Measurements from ENCODE around the gene CD200R1L. TPM values are rescaled to one million over a fixed set of nuclear protein-coding genes. Genes with fewer than 3 reads are reported as not detected.

CD200R1L gene
- total RNA-seq, 1 experiment from 2014 or later: not detected

DNA sequence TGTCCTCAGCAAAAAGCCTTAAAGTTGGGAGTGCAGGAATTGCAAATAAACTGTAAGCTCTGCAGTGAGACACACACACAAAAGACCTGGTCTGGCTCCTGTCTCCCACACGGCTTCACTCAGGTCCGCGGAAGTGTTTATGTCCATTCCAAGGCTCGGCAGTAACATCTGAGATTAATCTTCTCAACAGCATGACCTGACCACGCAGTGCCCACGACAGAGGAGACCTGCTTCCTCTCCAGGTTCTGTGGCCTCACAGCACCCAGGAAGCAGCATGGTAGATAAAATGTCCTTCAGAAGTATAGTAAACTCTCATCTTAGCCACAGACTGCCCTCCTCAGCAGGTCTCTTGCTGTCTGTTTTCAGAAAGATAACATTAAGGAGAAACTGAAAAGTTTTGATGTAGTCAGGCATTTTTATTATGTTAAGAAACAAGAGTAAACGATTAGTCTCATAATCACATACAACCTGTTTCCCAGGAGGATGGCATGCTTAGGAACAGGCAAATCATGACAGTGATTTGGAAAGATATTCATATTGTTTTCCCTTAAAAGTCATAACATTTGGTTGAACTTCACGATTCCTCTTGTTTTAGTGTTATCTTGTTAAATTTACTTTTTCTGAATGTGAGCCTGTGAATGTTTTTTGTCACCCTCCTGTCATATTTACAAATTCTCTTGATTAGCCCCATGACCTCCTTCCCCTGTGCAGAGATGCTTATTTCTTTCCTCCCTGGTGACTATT, 34.6 kb downstream of the CD200R1L start:
- ATAC-seq: no peak
- Histone ChIP-seq H3K4me3 (ENCODE audit: low read depth in 2 of 2, low read length in 2 of 2) (no peak overlapping the region), H3K27ac (ENCODE audit: low read length) (no peak overlapping the region), H3K27me3 (ENCODE audit: control insufficient read depth, insufficient read depth, low read length) (no peaks in the 10 kb centered on the region), H3K9me3 (ENCODE audit: control insufficient read depth, insufficient read depth, low read depth, low read length) (no peaks in the 10 kb centered on the region), H3K36me3 (ENCODE audit: control insufficient read depth, insufficient read depth, low read length) (no peaks in the 10 kb centered on the region), H3K4me1 (ENCODE audit: control insufficient read depth, insufficient read depth, low read length) (no peaks in the 10 kb centered on the region)
- BruUV-seq (replicated peaks): no TSS peak
- intact Hi-C loops (cut with micrococcal nuclease; ENCODE audit: unreplicated experiment): no loop called here
- in situ Hi-C loops (cut with HindIII; ENCODE audit: low pct_unique_long_range_greater_than_20kb, low sequenced_read_pairs): no loop called here
- CTCF ChIA-PET: no interaction called here
- TF ChIP-seq, protein P1, sequence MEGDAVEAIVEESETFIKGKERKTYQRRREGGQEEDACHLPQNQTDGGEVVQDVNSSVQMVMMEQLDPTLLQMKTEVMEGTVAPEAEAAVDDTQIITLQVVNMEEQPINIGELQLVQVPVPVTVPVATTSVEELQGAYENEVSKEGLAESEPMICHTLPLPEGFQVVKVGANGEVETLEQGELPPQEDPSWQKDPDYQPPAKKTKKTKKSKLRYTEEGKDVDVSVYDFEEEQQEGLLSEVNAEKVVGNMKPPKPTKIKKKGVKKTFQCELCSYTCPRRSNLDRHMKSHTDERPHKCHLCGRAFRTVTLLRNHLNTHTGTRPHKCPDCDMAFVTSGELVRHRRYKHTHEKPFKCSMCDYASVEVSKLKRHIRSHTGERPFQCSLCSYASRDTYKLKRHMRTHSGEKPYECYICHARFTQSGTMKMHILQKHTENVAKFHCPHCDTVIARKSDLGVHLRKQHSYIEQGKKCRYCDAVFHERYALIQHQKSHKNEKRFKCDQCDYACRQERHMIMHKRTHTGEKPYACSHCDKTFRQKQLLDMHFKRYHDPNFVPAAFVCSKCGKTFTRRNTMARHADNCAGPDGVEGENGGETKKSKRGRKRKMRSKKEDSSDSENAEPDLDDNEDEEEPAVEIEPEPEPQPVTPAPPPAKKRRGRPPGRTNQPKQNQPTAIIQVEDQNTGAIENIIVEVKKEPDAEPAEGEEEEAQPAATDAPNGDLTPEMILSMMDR (IDR thresholded peaks at IDR 0.05): no peak
- TF ChIP-seq, protein P2, sequence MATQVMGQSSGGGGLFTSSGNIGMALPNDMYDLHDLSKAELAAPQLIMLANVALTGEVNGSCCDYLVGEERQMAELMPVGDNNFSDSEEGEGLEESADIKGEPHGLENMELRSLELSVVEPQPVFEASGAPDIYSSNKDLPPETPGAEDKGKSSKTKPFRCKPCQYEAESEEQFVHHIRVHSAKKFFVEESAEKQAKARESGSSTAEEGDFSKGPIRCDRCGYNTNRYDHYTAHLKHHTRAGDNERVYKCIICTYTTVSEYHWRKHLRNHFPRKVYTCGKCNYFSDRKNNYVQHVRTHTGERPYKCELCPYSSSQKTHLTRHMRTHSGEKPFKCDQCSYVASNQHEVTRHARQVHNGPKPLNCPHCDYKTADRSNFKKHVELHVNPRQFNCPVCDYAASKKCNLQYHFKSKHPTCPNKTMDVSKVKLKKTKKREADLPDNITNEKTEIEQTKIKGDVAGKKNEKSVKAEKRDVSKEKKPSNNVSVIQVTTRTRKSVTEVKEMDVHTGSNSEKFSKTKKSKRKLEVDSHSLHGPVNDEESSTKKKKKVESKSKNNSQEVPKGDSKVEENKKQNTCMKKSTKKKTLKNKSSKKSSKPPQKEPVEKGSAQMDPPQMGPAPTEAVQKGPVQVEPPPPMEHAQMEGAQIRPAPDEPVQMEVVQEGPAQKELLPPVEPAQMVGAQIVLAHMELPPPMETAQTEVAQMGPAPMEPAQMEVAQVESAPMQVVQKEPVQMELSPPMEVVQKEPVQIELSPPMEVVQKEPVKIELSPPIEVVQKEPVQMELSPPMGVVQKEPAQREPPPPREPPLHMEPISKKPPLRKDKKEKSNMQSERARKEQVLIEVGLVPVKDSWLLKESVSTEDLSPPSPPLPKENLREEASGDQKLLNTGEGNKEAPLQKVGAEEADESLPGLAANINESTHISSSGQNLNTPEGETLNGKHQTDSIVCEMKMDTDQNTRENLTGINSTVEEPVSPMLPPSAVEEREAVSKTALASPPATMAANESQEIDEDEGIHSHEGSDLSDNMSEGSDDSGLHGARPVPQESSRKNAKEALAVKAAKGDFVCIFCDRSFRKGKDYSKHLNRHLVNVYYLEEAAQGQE (IDR thresholded peaks at IDR 0.05; ENCODE audit: insufficient read depth in 1 of 2, low read depth in 2 of 2, low read length in 1 of 2): no peak
- TF ChIP-seq SIN3A (IDR thresholded peaks at IDR 0.05; ENCODE audit: borderline replicate concordance, insufficient read depth, low read depth, low read length) (no peak), POLR2AphosphoS5 (IDR thresholded peaks at IDR 0.05; ENCODE audit: low read depth, low read length) (no peak), TCF7L2 (IDR thresholded peaks at IDR 0.05; ENCODE audit: low read depth, low read length) (no peak)
- POLR2A ChIA-PET: no interaction called here
- no peak for DNase-seq (ENCODE audit: low read depth, low spot score)

DNA sequence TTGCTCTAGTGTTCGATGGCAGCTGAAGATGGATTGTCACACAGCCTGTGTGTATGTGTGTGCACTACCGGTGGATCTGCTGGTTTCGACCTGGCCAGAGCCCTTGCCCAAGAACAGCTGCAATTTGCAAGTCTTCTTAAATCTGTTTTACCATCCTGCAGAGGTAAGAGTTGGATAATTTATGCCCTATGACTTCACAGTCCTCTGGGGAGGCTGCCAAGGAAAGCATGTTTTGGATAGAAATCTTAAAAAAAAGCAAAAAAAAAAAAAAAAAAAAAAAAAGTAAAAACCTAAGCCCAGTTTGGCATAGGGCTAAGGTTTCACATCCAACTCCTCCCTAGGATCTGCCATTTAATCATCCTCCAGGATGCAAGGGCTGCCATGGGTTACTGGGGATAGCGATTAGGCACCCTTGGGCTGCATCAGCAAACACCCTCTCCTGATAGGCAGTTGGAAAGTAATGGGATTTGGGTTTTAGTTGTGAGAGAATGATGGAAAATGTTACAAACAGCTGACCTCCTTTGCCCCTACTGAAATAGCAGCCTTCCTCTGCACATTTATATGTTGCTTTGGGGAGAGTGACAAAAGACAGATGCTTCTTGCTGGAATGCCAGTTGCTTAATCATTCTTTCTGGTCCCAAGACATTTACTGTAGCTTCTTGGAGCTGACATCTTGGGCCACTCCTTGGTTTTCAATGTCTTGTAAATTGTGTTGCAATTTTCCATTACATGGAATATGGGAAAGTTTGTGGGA, 35.4 kb downstream of the CD200R1L start:
- TF ChIP-seq, protein P2 (IDR thresholded peaks at IDR 0.05; ENCODE audit: insufficient read depth in 1 of 2, low read depth in 2 of 2, low read length in 1 of 2): no peak
- no peak for TF ChIP-seq TCF7L2 (IDR thresholded peaks at IDR 0.05; ENCODE audit: low read depth, low read length)
- no peak for TF ChIP-seq POLR2AphosphoS5 (IDR thresholded peaks at IDR 0.05; ENCODE audit: low read depth, low read length)
- TF ChIP-seq SIN3A (IDR thresholded peaks at IDR 0.05; ENCODE audit: borderline replicate concordance, insufficient read depth, low read depth, low read length): no peak
- TF ChIP-seq, protein P1 (IDR thresholded peaks at IDR 0.05): no peak
- Histone ChIP-seq H3K4me3 (ENCODE audit: low read depth in 2 of 2, low read length in 2 of 2) (no peak overlapping the region), H3K27ac (ENCODE audit: low read length) (no peak overlapping the region), H3K9me3 (ENCODE audit: control insufficient read depth, insufficient read depth, low read depth, low read length) (no peaks in the 10 kb centered on the region), H3K4me1 (ENCODE audit: control insufficient read depth, insufficient read depth, low read length) (no peaks in the 10 kb centered on the region), H3K36me3 (ENCODE audit: control insufficient read depth, insufficient read depth, low read length) (no peaks in the 10 kb centered on the region), H3K27me3 (ENCODE audit: control insufficient read depth, insufficient read depth, low read length) (no peaks in the 10 kb centered on the region)
- no peak for ATAC-seq
- no TSS peak for BruUV-seq (replicated peaks)
- in situ Hi-C loops (cut with HindIII; ENCODE audit: low pct_unique_long_range_greater_than_20kb, low sequenced_read_pairs): no loop called here
- intact Hi-C loops (cut with micrococcal nuclease; ENCODE audit: unreplicated experiment): no loop called here
- DNase-seq (ENCODE audit: low read depth, low spot score): no peak
- CTCF ChIA-PET: no interaction called here
- POLR2A ChIA-PET: no interaction called here

All from Panc1 (cell line).